HL-60/S4 (cell line): ENCODE results near the gene IGFALS.

Experiments used
- in situ Hi-C: fragments of 300-500 bp; cut with MboI; formaldehyde crosslinking; loops from 2 replicates; pipeline ENCODE4 v1.14.3; 2022; ENCODE audit warnings: low sequenced_read_pairs

IGFALS gene

DNA sequence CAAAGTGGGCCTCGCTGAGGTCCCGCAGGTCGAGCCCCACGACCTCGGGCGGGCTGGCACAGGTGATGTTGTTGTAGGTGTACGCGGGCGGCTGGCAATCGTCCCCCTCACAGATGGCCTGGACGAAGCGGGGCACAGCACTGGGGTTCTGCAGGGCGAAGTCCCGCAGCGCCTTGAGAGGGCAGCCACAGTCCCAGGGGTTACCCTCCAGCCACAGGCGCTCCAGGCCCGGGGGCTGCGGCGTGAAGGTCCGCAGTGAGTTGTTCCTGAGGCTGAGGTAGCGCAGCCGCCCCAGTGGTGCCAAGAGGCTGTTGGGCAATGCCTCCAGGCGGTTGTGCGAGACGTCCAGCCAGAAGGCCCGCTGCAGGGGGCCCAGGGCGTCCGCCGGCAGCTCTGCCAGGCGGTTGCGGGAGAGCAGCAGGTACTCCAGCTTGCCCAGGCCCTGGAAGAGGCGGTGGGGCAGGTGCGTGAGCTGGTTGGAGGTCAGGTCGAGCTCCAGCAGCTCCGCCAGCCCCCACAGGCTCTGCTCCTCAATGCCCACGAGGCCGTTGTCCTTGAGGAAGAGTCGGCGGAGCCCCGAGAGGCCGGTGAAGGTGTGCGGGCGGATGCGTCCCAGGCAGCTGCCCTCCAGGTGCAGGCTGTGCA is 2.8 kb downstream of the IGFALS start:
- in situ Hi-C loops, result no loop called here

- in situ Hi-C loops, result no loop called here
Measured at GRCh38 chr16:1790261-1790610, 3.3 kb downstream of the IGFALS start.

GRCh38 chr16:1789643-1790045 is 3.9 kb downstream of the IGFALS start:
- in situ Hi-C loops, result no loop called here

DNA sequence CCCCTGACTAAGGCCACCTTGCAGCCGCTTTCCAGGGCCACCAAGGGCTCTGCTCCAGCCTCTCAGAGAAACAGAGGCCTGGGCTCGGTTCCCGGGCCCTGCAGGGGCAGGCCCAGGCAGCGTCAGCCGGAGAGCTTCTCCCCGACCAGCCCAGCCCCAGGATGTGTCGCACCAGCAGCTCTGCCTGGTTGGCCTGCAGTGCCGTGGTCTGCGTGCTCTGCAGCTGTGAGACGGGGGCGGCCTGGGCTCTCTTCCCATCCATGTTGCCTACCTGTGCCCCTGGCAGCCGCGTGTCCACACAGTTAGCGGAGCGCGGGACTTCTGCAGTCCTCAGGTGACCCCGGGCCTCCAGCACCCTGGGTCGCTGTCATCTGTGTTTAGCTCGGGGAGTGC is 4.8 kb downstream of the IGFALS start:
- in situ Hi-C loops, result no loop called here

GRCh38 chr16:1788095-1788707 is 5.3 kb downstream of the IGFALS start:
- in situ Hi-C loops, result no loop called here

DNA sequence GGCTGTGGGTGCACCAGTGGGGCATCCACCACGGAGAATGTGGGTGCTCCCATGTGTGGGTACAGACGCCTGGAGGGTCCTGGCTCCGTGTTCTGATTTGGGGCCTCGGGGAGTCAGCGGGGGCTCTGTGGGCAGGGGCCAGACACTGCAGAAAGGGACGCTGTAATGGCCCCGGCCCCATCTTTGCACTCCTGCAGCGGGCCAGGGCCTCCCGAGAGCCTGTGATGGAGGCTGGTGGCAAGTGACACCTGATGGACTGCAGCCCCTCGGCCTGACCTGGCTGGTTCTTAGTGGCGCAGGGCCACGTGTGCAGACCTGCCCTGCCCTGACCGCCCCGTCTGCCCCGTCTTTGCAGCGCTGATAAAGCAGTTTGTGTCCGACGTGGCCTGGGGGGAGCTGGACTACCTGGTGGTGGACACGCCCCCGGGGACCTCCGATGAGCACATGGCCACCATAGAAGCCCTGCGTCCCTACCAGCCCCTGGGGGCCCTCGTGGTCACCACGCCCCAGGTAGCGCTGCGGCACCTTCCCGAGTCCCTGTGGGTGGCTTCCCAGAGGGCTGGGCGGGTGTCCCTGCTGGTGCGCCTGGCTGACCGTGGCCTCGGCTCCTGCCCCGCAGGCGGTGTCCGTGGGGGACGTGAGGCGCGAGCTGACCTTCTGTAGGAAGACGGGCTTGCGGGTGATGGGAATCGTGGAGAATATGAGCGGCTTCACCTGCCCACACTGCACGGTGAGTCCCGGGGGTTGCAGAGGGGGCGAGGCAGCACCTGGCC is 6.0 kb downstream of the IGFALS start:
- in situ Hi-C loops, result no loop called here

GRCh38 chr16:1787056-1787321 is 6.5 kb downstream of the IGFALS start:
- in situ Hi-C loops, result no loop called here

- in situ Hi-C loops, result no loop called here
Measured at GRCh38 chr16:1786242-1787055, 7.1 kb downstream of the IGFALS start.

DNA sequence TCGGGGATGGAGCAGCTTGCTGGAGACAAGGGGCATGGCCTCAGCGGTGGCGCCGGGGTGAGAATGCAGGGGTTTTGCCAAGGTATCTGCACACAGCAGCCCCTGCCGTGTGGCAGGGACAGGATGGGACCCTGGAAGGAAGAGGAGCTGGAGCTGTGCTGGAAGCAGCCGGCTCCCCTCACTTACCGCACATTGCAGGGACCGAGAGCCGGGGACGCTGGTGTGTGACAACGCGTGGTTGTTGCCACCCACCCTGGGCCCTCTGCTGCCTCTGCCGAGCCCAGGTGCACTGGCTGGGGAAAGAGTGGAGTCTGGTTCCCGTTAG is 7.7 kb downstream of the IGFALS start:
- in situ Hi-C loops, result no loop called here

DNA sequence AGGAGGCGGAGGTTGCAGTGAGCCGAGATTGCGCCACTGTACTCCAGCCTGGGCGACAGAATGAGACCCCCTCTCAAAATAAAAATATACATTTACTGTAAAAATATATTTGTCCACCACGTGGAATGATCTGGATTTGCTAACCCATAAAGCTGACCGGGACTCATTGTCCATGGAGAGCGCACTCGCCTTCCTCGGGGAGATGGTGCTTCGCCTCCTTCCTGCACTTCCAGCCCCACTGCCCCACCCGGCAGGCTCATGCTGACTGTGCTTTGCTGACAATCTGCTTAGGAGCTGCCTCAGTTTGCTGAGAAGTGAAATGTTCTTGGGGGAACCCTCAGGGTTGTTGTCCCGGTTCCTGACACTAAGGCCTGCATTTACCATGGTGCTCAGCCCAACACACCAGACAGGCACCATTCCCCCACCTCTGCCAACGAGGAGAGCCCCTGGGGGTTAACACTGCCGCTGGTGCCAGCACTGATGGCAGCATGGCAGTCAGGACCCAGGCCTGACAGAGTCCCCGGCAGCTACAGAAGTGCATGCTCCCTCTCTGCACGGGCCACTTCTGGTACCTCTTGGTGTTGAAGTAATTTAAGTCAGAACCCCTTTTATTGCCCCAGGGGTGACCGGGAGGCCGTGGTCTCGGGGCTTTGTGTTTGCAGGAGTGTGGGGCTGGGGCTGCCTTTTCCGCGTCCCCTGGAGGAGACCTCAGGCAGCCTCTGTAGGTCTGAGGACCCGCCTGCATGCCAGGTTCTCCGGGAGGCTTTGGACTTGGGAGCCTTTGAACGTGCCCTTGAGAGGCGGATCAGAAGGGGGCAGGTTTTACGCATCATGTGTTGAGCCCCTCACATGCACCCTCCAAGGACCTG is 8.3 kb downstream of the IGFALS start:
- in situ Hi-C loops, result no loop called here

DNA sequence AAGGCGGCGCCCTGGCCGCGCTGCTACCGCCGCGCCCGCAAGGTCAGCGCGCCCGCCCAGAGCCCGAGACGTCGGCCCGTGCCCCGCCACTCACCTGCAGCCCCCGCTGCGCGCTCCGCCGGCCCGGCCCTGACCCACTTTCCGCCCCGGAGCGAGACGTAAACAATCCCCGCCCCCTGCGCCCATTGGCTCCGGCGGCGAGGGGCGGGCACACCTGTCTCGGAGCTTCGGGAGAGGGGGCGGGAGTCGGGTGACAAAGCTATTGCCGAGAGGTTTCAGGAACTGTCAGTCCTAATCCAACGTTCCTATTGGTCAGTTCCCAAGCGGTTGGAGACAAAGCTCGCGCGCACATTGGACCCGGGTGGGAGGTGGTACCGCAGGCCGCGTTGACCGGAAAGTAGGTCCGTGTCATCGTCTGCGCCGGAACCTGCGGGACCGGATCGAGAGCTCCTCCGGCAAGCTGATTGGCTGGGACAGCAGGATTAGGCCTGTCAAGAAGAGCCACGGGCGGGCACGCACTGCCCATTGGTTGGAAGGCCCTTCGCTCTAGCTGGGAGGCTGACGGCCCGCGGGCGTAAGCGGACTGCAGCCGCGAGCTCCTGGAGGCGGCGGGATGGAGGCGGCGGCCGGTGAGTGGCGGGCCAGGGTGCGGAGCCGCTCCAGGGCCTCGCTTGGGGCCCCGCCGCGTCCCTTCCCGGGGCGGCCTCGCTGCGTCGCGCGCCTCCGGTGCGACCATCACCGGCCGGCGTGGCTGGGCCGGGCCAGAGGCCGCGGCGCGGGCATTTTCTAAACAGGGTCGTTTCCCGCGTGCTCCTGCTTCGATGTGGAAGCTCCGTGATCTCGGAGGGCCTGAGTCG is 10.9 kb downstream of the IGFALS start, which contains the start of the genes NUBP2 and SPSB3:
Gene NUBP2 (plus strand): TSS at position 553 of the 857 bp plus-strand sequence. CDS start 61 bp downstream, at position 614.
Gene SPSB3 (minus strand): TSS at position 164 of the 857 bp plus-strand sequence. CDS start 1,088 bp downstream, outside the sequence.
- in situ Hi-C loops, result no loop called here

DNA sequence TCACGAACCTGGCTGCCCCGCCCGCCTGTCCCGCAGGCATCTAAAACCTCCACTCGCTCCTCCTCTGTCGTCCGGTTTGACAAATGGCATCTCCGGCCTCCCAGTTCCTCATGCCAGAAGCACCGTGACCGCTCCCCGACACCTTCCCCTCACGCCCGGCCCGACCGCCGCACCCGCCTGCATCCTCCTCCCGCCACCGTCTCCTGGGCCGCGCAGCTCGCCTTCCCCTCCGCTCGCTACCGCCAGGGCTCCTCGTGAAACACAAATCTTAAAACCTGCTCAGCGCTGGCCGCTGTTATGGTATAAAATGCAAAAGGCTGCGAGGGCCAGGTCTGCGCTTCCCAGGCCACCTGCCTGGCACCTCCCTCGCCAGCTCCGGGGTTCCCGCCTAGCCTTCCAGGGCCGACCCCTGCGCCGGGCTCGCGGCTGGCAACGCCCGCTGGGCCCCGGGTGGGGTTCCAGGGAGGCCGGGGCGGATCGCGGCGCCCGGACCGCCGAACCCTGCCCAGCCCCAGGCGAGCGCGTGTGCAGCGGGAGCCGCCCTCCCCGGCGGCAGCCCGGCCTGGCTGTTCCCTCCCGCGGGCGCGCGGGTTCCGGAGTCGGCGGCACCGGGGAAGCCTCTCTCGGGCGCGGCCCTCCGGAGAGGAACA is 11.6 kb downstream of the IGFALS start:
- in situ Hi-C loops, result no loop called here

DNA sequence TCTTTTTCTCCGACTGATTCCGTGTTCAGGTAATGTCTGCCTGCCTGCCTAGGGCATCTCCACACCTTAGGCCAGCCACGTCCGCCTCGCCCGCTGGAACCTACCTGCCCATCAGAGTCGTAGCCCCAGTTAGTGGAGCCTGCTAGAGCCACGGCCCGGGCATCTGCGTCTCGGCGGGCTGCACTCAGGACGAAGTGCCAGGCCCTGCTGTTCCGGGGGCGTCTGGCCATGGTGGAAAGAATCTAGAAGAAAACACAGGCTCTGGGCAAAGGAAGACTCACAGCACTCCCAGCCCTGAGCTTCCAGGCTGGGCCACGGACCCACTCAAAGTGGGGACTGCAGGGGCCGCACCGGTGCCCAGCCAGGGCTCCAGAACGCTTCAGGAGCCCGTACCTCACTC is 12.3 kb downstream of the IGFALS start:
- in situ Hi-C loops, result no loop called here

GRCh38 chr16:1780677-1781072 is 12.8 kb downstream of the IGFALS start:
- in situ Hi-C loops, result no loop called here

DNA sequence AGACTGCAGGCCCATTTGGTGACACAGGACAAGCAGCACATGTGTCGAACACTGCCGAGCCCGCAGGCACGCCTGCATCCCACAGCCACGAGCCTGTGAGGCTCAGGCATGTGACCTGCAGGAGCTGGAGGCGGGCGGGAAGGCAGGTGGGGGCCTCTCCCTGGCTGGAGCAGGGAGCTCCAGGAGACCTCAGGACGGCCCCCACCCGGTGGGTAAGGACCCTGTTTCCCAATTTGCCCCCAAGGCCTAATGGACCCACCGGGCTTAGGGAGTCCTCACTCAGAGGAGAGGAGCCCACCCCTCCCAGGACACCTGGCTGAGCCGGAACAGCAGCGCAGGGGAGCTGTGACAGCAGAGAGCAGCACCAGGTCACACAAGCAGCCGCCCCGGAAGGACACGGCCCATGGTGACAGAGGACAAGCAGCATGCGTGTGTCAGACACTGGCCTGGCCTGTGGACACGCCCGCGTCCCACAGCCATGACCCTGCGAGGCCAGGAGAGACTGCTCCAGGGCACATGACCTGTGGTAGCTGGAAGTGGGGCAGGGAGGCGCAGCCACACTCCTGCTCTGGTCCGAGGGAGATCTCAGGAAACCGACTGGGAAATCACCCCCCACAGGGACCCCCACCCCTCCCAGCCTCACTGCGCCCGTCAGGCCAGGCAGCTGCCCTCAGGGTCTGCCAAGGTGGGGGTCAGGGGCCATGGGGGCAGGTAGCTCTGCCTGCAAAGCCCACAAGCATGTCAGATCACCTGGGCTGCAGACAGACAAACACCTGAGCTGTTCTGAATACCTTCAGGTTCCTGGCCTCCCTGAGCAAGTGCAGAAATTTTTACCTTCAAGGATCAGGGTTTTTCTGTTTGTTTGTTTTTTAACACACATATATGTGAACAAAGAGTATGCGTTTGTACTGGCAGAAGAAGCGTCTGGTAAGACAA is 13.5 kb downstream of the IGFALS start:
- in situ Hi-C loops, result no loop called here

GRCh38 chr16:1779234-1779701 is 14.2 kb downstream of the IGFALS start:
- in situ Hi-C loops, result no loop called here

GRCh38 chr16:1778200-1779179 is 15.0 kb downstream of the IGFALS start:
- in situ Hi-C loops, result no loop called here
